Renal cortex interstitium (tissue), 11 donors: ENCODE measurements around the gene GPX3. TPM values are rescaled to one million over a fixed set of nuclear protein-coding genes. Genes with fewer than 3 reads are reported as not detected.

ENCODE experiments used
- DNase-seq, 11 donors: peaks; one replicate each; pipeline ENCODE4 v3.0.0-alpha.2; 2013; ENCODE audit warnings: low read depth in 9 of 11, low spot score in 4 of 11; ENCODE audit errors: extremely low read depth in 1 of 11
- polyA plus RNA-seq, 3 donors: library from polyadenylated mRNA; unstranded; fragments of 120-200 nt; gene quantifications; one replicate each; pipeline ENCODE4 v1.2.1, GENCODE V29; 2013; ENCODE audit not compliant: insufficient read length in 3 of 3

The GPX3 gene
- polyA plus RNA-seq, 3 donors: 891 to 1,420 (median 1,194) TPM

GRCh38 chr5:151047814-151048425 is 27.5 kb downstream of the GPX3 start:
- no peak for DNase-seq

DNA sequence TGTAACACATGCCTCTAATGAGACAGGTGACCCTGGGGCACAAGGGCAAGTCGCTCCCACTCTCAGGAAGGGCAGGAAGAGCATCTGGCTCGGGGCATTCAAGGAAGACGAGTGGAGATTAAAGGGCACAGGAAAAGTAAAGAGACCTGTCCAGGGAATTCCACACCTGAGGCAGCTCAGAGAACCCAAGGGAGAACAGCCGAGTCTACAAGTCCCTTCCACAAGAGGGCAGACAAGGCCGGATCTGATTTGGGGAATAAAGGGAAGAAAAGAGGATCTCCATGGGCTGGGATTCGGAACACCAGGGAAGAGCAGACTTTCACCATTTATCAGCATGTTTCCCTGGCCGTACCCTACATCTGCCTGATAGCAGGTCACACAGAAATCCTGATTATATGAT is 28.1 kb downstream of the GPX3 start:
- no peak for DNase-seq

GRCh38 chr5:151051066-151051930 is 30.9 kb downstream of the GPX3 start:
- DNase-seq: peak in 10 of 11 donors; percentile 30 to 72 (median 58)

- DNase-seq: no peak
These were observed 31.7 kb downstream of the GPX3 start for GRCh38 chr5:151051931-151052608.

- no peak for DNase-seq
These were observed 32.4 kb downstream of the GPX3 start for GRCh38 chr5:151052836-151053235.

- no peak for DNase-seq
These were observed 33.5 kb downstream of the GPX3 start for GRCh38 chr5:151053796-151054462.

GRCh38 chr5:151054709-151055108 is 34.3 kb downstream of the GPX3 start:
- no peak for DNase-seq

DNA sequence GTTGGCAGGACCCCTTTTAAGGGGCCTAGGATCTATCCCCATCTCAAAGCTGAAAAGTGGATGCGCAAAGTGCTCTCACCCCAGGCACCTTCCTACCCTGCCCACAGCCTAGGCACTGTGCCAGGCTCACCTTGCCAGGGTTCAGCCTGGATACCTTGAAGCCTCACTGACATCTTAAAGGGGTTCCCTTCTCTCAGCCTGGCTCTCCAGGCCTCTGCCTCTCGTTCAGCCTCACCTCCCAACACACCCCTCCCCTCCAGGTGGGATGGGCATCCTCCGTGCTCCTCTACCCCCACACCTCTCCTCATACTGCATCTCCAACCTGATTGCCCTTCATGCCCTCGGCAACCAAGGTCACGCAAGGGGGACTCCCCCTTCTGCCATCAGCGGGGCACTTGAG is 34.9 kb downstream of the GPX3 start:
- no peak for DNase-seq

DNA sequence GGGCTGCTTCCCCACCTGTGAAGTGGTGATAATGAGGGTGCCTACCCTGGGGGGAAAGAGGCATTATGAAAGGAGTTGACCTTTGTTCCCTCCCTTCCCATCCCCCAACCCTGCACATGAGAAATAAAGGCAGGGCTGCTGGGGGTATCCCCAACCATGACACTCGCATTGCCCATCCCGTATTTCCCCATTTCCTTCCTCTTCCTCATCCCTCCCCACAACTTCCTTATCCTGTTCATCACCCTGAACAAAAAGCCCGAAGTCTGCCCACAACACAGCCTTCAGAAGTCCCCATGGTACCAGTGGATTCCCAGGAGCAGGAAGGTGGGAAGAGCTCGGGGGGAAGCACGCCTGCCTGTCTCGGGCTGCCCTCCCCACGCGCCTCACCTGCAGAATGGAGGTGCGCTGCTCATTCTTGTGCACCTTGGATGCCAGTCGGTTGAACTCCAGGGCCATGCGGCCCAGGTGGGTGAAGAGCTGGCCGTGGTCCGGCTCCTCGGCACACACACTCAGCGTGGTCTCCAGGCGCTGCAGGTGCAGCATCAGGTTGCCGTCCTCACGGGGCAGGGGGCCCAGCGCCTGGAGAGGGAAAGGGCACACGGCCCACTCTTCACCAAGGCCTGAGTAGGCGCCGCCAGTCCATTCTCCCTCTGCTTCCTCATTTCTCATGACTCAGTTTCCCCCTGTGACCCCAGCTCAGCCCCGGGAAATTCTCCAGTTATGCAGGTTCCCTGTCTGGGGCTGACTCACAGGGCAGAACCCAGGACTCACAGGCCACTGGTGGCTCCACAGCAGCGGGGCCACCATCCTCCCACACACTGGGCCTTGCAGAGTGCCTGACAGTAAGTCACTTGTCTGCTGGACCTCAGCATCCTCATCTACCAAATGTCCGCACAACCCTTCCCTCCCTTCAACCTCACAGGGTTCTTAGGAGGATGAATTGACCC is 36.3 kb downstream of the GPX3 start:
- DNase-seq: no peak

- no peak for DNase-seq
These were observed 37.9 kb downstream of the GPX3 start for GRCh38 chr5:151058301-151058700.

DNA sequence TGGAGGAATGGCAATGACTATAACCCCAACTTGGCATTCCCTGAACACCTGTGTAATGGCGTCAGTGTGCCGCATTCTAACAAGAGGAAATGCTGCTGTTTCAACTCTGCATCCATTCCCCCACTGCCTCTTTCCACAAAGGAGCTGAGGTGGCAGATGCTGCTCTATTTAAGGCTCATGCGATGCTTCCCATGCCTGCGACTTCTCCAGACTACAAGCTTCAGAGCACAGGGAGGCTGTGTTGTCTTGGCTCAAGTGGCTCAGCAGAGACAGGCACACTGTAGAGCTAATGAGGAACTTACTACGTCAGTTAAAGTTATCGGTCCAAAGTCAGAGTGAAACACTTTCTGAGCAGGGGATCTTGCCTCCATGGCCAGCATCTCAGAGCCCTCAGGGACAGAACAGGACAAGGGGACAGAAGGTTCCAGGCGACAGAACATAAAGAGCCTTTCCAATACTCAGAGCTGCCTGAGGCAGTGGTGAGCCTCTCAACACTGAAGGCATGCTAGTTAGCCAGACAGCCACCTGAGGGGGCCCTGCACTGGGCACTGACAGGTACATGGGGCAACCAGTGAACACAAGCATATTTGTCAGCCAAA is 38.6 kb downstream of the GPX3 start:
- no peak for DNase-seq

DNA sequence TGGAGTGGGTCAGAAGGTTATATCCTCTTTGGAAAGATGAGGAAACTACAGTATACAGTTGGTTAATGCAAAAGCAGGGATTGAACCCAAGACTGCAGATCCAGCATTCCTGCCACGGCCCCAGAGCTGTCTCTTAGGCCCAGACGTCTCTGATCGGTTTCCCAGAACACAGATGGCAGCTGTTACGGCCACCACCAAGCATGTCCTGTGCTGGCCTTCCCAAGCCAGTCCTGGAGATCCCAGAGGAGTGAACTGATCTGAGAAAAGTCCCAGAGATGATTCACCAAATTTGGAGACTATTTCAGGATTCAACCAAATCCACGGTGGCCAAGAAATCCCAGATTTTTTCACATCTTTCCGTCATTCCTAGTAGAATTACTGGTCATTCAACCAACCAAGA is 40.4 kb downstream of the GPX3 start:
- no peak for DNase-seq

DNA sequence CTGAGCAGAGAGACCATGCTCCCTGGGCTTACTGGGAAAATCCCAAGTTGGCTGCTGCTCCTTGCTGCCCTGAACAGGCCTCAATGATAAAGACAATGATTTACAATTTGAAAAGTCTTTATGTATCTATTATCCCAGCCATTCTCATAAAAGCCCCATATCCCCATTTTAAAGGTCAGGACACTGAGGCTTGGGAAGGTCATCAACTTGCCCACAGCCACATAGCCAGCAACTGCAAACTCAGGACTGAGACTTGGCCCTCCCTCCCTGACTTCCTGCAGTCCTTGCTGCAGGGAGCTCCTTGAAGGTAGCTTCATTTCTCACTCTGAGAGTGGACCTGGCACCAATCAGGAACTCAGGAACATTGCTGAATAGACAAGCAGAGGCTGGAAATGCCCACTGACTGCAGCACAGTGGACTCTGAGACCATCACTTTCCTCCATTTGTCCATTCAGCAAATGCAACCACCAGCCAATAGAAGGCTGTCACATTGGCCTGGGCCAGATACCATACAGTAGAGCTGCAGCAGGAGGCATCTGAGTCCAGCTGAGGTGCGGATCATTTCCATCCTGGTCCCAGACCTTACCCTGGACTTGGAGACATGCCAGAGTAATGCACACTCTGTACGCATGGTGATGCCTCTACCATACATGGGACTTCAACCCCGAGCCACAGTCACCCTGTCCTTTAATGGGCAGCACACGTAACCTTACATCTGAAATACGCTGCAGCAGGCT is 42.2 kb downstream of the GPX3 start:
- DNase-seq: no peak

DNA sequence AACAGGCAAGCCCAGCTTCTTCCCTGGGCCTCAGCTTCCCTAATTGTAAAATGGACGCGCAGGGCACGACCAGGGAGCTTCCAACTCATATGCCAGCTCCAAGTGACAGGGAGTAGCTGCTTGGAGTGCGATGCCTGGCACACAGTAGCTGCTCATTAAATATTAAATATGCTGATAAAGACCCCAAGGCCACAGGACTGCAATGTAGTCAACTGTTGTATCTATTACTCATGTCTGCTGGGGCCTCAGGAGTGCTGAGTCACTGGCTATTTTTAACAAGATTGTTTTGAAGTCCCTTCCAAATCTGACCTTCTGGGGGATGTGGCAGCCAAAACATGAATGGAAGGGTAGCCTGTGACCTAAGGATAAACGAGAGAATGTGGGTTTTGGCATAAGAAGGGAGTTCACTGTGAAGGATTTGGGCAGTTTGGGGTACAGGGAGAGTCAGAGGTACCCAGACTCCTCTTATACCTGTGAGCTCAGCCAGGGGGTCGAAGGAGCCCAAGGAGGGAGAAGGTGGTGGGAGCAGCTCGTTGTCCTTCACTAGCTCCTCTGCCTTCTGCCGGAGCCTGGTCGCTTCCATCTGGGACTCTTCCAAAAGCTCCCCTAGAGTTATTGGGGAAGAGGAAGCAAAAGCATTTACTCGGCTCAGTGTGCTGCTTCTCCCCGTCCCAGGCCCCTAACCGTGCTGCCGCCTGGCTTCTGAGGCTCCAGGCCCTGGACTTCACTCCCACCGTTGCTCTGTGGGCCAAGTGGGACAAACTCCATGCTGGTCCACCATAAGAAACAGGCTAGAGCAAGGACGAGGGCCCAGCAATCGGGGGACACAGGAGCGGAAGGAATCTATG is 43.0 kb downstream of the GPX3 start:
- no peak for DNase-seq

GRCh38 chr5:151064916-151065499 is 44.6 kb downstream of the GPX3 start:
- DNase-seq: no peak

DNA sequence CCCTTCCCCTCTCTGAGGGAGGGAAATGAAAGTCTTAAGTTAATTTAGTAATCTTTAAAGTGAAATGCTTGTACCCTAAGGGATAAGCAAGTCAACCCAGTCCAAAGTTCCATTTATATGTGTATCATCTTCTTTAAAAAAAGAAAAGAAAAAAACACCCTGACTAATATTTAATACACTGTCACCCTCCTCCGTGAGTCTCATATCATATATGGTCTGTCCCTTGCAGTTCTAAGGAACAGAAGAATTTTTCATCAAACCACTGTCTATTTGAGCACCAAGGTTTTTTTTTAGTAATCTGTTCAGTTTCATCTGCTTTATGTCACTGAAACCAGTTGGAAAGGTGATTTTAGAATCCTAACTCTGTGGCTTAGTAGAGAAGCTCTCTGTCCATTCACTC is 45.2 kb downstream of the GPX3 start:
- no peak for DNase-seq
